Thyroid gland (tissue), 4 donors: Measurements from ENCODE around the gene TANGO2. TPM values are rescaled to one million over a fixed set of nuclear protein-coding genes. Genes with fewer than 3 reads are reported as not detected.

Source experiments
- DNase-seq, 2 donors: peaks; one replicate each; pipeline ENCODE4 v3.0.0-alpha.2; 2019
- H3K27ac ChIP-seq, 3 donors: fragments of 200-600 bp; sonication (generic); 1 replicate in 2 of 3; 2 replicates in 1 of 3; pipeline ENCODE4 v1.5.1; 2016 to 2019; ENCODE audit warnings: mild to moderate bottlenecking in 1 of 3, moderate library complexity in 1 of 3
- H3K27me3 ChIP-seq: fragments of 200-600 bp; sonication (generic); one replicate; pipeline ENCODE4 v1.5.1; 2019
- H3K36me3 ChIP-seq, 2 donors: fragments of 200-600 bp; sonication (generic); one replicate each; pipeline ENCODE4 v1.5.1; 2016 to 2019
- H3K4me1 ChIP-seq, 2 donors: fragments of 200-600 bp; sonication (generic); one replicate each; pipeline ENCODE4 v1.5.1; 2017 to 2019
- H3K4me3 ChIP-seq, 3 donors: fragments of 200-600 bp; sonication (generic); replicated peaks in 1 of 3; 1 replicate in 2 of 3; 2 replicates in 1 of 3; pipeline ENCODE4 v1.5.1; 2016; ENCODE audit warnings: mild to moderate bottlenecking in 1 of 3
- H3K9me3 ChIP-seq: fragments of 200-600 bp; sonication (generic); one replicate; pipeline ENCODE4 v1.5.1; 2017
- POLR2A ChIP-seq, 2 donors: fragments of 450-650 bp; IDR thresholded peaks; one replicate each; pipeline ENCODE4 v1.6.1; 2017; ENCODE audit warnings: antibody characterized with exemption in 2 of 2, mild to moderate bottlenecking in 2 of 2, moderate library complexity in 1 of 2
- WGBS, 2 donors: methylation state at CpG; one replicate each; pipeline ENCODE4 v1.1.5; 2017; 5-methylcytosine and 5-hydroxymethylcytosine counted together
- intact Hi-C: fragments of 100-400 bp; cut with DNase I; formaldehyde crosslinking; loops from one replicate; pipeline ENCODE4 v1.15.1; 2023
- total RNA-seq, 4 donors: library from RNA; depleted of rRNA; stranded (reverse); fragments of >200 nt; gene quantifications; one replicate each; pipeline ENCODE4 v1.2.3, GENCODE V29; 2016
- TF ChIP-seq, protein P1 (sequence below), 6 experiments: fragments of 200-600 bp in 3 of 6; fragments of 450-650 bp in 3 of 6; sonication (generic) in 3 of 6; IDR thresholded peaks; one replicate each; pipeline ENCODE4 v1.5.1; 2016 to 2019; ENCODE audit warnings: antibody characterized with exemption in 6 of 6, mild to moderate bottlenecking in 2 of 6, inconsistent platforms in 1 of 6, moderate library complexity in 1 of 6

Gene TANGO2
- total RNA-seq, 4 donors from 2014 or later = 50.3 to 82.7 (median 65.2) TPM

DNA sequence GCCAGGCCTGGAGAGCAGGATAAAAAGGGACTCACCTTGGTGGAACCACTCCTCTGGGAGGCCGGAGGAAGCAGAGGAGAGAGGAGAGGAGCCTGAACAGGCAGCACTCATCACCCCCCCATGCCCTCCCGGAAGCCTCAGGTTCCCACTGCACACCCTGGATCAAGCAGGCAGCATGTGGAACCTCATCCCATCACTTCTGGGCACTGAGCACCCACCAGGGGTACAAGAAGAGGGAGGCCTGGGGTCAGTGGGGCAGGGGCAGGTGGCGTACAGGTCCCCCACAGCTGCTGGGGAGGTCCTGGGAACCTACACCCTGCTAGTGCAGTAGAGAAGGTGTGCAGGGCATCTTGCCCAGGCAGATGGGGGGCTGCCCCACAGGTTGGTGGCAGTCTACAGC is 44.2 kb upstream of the TANGO2 start:
- no peak for DNase-seq
- no peak overlapping the region for H3K4me3 ChIP-seq
- no peaks in the 10 kb centered on the region for H3K27me3 ChIP-seq
- intact Hi-C loops = loop anchor here (10.0 kb wide), 2 partner anchors 148 to 308 kb away; no protein-coding TSS in a partner anchor
- H3K36me3 ChIP-seq = peaks cover 17 to 35% of the 10 kb centered on the region in 2 donors
- WGBS, 2 donors = 94 to 100% methylated on average over 3 of the region's 3 CpGs
- TF ChIP-seq, protein P1, sequence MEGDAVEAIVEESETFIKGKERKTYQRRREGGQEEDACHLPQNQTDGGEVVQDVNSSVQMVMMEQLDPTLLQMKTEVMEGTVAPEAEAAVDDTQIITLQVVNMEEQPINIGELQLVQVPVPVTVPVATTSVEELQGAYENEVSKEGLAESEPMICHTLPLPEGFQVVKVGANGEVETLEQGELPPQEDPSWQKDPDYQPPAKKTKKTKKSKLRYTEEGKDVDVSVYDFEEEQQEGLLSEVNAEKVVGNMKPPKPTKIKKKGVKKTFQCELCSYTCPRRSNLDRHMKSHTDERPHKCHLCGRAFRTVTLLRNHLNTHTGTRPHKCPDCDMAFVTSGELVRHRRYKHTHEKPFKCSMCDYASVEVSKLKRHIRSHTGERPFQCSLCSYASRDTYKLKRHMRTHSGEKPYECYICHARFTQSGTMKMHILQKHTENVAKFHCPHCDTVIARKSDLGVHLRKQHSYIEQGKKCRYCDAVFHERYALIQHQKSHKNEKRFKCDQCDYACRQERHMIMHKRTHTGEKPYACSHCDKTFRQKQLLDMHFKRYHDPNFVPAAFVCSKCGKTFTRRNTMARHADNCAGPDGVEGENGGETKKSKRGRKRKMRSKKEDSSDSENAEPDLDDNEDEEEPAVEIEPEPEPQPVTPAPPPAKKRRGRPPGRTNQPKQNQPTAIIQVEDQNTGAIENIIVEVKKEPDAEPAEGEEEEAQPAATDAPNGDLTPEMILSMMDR (IDR thresholded peaks at IDR 0.05) = no peak
- no peaks in the 10 kb centered on the region for H3K9me3 ChIP-seq
- H3K4me1 ChIP-seq = peaks cover 13 to 31% of the 10 kb centered on the region in 2 donors
- peak overlapping the region in 1 of 3 donors; percentile 9 for H3K27ac ChIP-seq

DNA sequence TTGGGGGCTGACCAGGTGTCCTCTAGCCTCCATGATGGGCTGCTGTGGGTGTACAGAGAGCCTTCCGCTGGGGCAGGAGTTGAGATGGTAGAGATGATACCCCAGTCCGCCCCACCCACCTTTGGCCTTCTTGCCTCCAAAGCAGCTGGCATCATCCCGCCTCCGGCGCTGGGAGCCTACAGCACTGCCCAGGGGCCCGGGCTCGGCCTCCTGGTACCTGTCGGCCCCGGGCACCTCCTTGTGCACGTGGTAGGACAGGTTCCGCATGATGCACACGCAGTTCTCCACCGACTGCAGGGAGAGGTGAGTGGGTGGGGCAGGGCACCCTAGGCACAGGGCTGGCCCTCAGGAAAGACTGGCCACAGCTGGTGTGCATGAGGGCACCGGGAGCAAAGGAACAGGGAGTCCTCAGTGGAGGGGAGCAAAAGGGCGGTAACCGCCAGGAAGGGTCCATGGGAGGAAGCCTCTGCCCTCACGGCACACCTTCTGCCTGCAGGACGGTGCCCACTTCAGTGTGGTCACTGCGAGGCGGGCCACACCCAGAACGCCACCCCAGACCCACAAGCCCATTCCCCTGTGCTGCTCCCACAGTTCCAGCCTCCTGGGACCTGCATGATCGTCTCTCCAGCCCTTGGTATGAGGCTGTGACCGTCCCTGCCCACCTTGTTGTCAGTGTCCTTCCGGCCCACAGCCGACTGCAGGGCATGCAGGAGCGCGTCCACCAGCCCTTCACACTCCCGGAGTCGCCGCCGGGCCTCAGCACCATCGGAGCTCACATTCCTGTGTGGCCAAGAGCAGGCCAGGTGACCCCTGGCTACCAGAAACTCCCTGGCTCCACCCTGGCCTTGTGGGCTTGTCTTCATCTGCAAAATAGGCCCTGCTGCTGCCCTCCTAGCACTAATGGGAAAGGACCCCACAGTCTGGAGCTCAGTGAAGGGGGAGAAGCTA is 43.3 kb upstream of the TANGO2 start:
- WGBS, 2 donors = 91 to 92% methylated on average over 19 to 21 of the region's 32 CpGs
- peak in 1 of 2 donors; percentile 17 for DNase-seq

DNA sequence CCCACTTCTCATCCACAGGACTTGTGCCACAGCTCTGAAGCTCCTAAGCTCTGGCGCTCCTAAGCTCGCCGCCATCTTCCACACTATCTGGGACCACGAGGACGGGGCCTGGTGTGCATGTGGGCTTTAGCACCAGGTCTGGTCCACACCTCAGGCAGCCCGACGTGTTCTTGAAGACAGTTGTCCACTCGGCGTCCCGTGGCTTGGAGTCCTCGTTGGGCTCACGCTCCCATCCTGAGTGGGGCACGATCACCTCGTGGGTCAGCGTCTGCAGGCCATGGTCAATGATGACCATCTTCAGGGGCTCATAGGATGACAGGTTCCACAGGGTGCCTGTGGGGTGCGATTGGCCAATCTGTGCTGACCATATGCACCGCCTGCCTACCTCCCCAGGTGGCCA is 42.2 kb upstream of the TANGO2 start:
- Histone ChIP-seq H3K27ac (no peak overlapping the region), H3K27me3 (no peaks in the 10 kb centered on the region), H3K4me3 (no peak overlapping the region), H3K36me3 (peaks cover 5 to 19% of the 10 kb centered on the region in 2 donors), H3K9me3 (no peaks in the 10 kb centered on the region), H3K4me1 (peaks cover 27 to 41% of the 10 kb centered on the region in 2 donors)
- intact Hi-C loops = loop anchor here (10.0 kb wide), 2 partner anchors 146 to 306 kb away; no protein-coding TSS in a partner anchor
- DNase-seq = no peak
- WGBS, 2 donors = 94 to 95% methylated on average over 7 to 17 of the region's 17 CpGs
- TF ChIP-seq, protein P1 (IDR thresholded peaks at IDR 0.05) = no peak
- TF ChIP-seq POLR2A (IDR thresholded peaks at IDR 0.05) = no peak

More for the DNA sequence above, 43.3 kb upstream of the TANGO2 start:
- peak overlapping the region in 2 of 3 donors; percentile 17 to 46 for H3K27ac ChIP-seq
- no peaks in the 10 kb centered on the region for H3K27me3 ChIP-seq
- intact Hi-C loops = loop anchor here (10.0 kb wide), 2 partner anchors 147 to 307 kb away; no protein-coding TSS in a partner anchor
- H3K4me3 ChIP-seq = no peak overlapping the region
- peaks cover 15 to 29% of the 10 kb centered on the region in 2 donors for H3K36me3 ChIP-seq
- TF ChIP-seq, protein P1 (IDR thresholded peaks at IDR 0.05) = no peak
- no peak for TF ChIP-seq POLR2A (IDR thresholded peaks at IDR 0.05)
- H3K4me1 ChIP-seq = peaks cover 18 to 31% of the 10 kb centered on the region in 2 donors
- H3K9me3 ChIP-seq = no peaks in the 10 kb centered on the region

DNA sequence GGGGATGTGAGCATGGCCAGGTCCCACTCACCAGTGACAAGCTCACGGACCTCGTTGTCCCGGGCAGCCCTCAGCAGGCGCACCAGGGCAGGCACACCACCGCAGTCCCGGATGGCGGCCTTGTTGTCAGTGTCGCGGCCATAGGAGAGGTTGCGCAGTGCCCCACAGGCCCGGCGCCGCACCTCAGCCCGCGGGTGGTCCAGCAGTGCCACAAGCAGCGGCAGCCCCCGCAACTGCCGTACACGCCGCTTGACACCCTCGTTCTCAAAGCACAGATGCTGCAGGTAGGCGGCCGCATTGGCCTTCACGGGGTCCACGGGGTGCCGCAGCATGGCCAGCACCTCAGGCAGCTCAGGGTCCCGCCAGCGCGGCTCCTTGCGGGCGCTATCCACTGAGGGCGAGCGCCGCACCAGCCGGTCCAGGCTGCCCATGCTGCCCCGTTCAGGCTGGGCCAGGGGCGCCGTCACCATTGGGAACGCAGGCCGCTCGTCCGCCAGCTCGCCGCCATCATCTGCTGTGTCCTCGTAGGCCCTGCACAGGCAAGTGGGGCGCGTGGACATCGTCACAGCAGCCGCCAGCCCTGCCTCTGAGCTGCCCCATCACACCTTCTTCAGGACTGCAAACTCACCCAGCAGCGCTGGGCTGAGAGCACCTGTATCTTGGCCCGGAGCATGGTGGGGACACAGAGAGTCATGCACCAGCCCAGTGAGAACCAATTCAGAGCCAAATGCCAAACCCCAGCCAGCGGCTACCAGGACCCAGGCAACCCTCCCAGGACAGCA is 41.0 kb upstream of the TANGO2 start:
- H3K4me1 ChIP-seq = peaks cover 36 to 48% of the 10 kb centered on the region in 2 donors

More for the DNA sequence above, 41.0 kb upstream of the TANGO2 start:
- Histone ChIP-seq H3K27me3 (no peaks in the 10 kb centered on the region), H3K36me3 (peaks cover 5 to 19% of the 10 kb centered on the region in 2 donors), H3K4me3 (no peak overlapping the region), H3K27ac (peak overlapping the region; percentile 80 to 89 (median 89)), H3K9me3 (no peaks in the 10 kb centered on the region)
- DNase-seq = no peak
- WGBS, 2 donors = 94 to 98% methylated on average over 18 to 36 of the region's 52 CpGs
- intact Hi-C loops = loop anchor here (10.0 kb wide), 2 partner anchors 145 to 305 kb away; no protein-coding TSS in a partner anchor
- TF ChIP-seq POLR2A (IDR thresholded peaks at IDR 0.05) = no peak
- TF ChIP-seq, protein P1 (IDR thresholded peaks at IDR 0.05) = no peak
